PC-3 (cell line): Measurements from ENCODE around the gene SH3PXD2B. TPM values are rescaled to one million over a fixed set of nuclear protein-coding genes. Genes with fewer than 3 reads are reported as not detected.

ENCODE experiments used
- ATAC-seq: fragments of 200-7000 bp; cut with Tn5 transposase; 2 replicates; pipeline ENCODE4 v1.9.1; 2020; ENCODE audit warnings: mild to moderate bottlenecking, moderate library complexity
- BruUV-seq: library from RNA; stranded (reverse); fragments of 400-500 nt; replicated peaks from 2 replicates; lab custom pipeline; 2021; lab: Mats Ljungman, UMichigan
- CTCF ChIA-PET: fragments of 300-600 bp; sonication (Branson Sonifier 250); formaldehyde crosslinking; loops from one replicate; lab custom pipeline; 2022; ENCODE audit warnings: antibody characterized with exemption; lab: Charles Lee
- POLR2A ChIA-PET: fragments of 300-600 bp; sonication (Branson Sonifier 250); formaldehyde crosslinking; loops from one replicate; lab custom pipeline; 2022; ENCODE audit warnings: antibody characterized with exemption; ENCODE audit not compliant: unreplicated experiment; lab: Charles Lee
- DNase-seq: peaks from one replicate; pipeline ENCODE4 v3.0.0-alpha.2; 2015
- H2AFZ ChIP-seq: fragments of 300-600 bp; sonication (generic); 2 replicates; pipeline ENCODE4 v1.6.0; 2016; ENCODE audit warnings: antibody characterized with exemption, low read length
- H3F3A ChIP-seq: fragments of 300-600 bp; sonication (generic); one replicate; pipeline ENCODE4 v1.6.0; 2017; ENCODE audit warnings: antibody characterized with exemption, low read length, control low read depth, mild to moderate bottlenecking; ENCODE audit not compliant: unreplicated experiment
- H3K27ac ChIP-seq: fragments of 300-600 bp; sonication (generic); 2 replicates; pipeline ENCODE4 v1.5.1; 2016; ENCODE audit warnings: mild to moderate bottlenecking, low read length
- H3K27me3 ChIP-seq: fragments of 300-600 bp; sonication (generic); 2 replicates; pipeline ENCODE4 v1.6.1; 2016; ENCODE audit warnings: low read length, mixed read lengths
- H3K36me3 ChIP-seq: fragments of 300-600 bp; sonication (generic); 2 replicates; pipeline ENCODE4 v1.6.1; 2016; ENCODE audit warnings: low read depth, mixed run types, low read length, mixed read lengths
- H3K4me1 ChIP-seq: fragments of 300-600 bp; sonication (generic); 2 replicates; pipeline ENCODE4 v1.5.1; 2016; ENCODE audit warnings: low read length; ENCODE audit not compliant: insufficient read depth
- H3K4me2 ChIP-seq: fragments of 300-600 bp; sonication (generic); 2 replicates; pipeline ENCODE4 v1.6.0; 2016; ENCODE audit warnings: low read length
- H3K4me3 ChIP-seq: fragments of 300-600 bp; sonication (generic); 2 replicates; pipeline ENCODE4 v1.5.1; 2016; ENCODE audit warnings: mild to moderate bottlenecking, low read length, mixed read lengths
- H3K79me2 ChIP-seq: fragments of 300-600 bp; sonication (generic); 2 replicates; pipeline ENCODE4 v1.6.1; 2017; ENCODE audit warnings: low read length, mixed read lengths
- H3K9ac ChIP-seq: fragments of 300-600 bp; sonication (generic); 2 replicates; pipeline ENCODE4 v1.6.0; 2016; ENCODE audit warnings: mild to moderate bottlenecking, low read length
- H3K9me2 ChIP-seq: fragments of 300-600 bp; sonication (generic); replicated peaks from 2 replicates; pipeline ENCODE4 v1.6.1; 2016; ENCODE audit warnings: mixed run types, low read length, mixed read lengths
- H3K9me3 ChIP-seq: fragments of 300-600 bp; sonication (generic); 2 replicates; pipeline ENCODE4 v1.6.1; 2016; ENCODE audit warnings: low read length, mixed read lengths
- H4K20me1 ChIP-seq: fragments of 300-600 bp; sonication (generic); 2 replicates; pipeline ENCODE4 v1.6.1; 2016; ENCODE audit warnings: low read length, mixed read lengths
- EZH2 ChIP-seq: fragments of 300-600 bp; sonication (generic); IDR thresholded peaks from one replicate; pipeline ENCODE4 v1.6.1; 2017; ENCODE audit warnings: antibody characterized with exemption, mild to moderate bottlenecking, low read length; ENCODE audit not compliant: unreplicated experiment
- EZH2phosphoT487 ChIP-seq: fragments of 300-600 bp; sonication (generic); IDR thresholded peaks from 2 replicates; pipeline ENCODE4 v1.6.1; 2018; ENCODE audit warnings: mild to moderate bottlenecking, antibody characterized with exemption, low read length, borderline replicate concordance
- intact Hi-C: fragments of 100-400 bp; cut with micrococcal nuclease; formaldehyde crosslinking; loops from 2 replicates; pipeline ENCODE4 v1.9.0; 2023
- total RNA-seq: library from RNA; depleted of rRNA; stranded (reverse); fragments of >200 nt; gene quantifications from 2 replicates; pipeline ENCODE4 v1.2.3, GENCODE V29; 2014
- TF ChIP-seq, protein P1 (sequence below): fragments of 300-600 bp; sonication (generic); conservative IDR thresholded peaks from 2 replicates; pipeline ENCODE4 v1.5.1; 2017; ENCODE audit warnings: antibody characterized with exemption, low read depth, mild to moderate bottlenecking, low read length

The SH3PXD2B gene
- total RNA-seq, 1 experiment from 2014 or later = 9.8 TPM

DNA sequence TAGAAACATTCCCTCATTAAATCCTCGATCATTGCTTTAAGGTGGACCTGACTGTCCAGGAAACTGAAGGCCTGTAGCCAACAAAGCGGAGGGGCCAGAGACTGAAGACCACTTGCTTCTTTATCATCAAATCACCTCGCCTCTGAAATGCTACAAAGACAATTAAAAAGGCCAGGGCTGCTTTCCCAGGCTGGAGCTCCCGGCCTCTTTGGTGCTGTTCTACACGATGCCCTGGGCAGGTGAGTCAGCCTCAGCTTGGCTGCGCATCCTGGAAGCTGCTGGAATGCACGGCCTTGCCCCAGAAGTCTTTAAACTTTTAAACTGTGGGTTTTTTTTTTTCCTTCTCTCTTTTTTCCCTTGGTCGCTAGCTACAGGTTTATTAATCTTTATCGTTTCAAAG is 46.5 kb downstream of the SH3PXD2B start:
- no TSS peak for BruUV-seq
- H3K4me2 ChIP-seq = peak overlapping the region; percentile 43
- H3K9me3 ChIP-seq = no peaks in the 10 kb centered on the region
- intact Hi-C loops = no loop called here
- peak; percentile 88 for ATAC-seq
- CTCF ChIA-PET = interaction anchor here (0.5 to 0.7 kb wide), 4 partner anchors 54 to 633 kb away, joined by 3 to 7 read pairs (median 4); no protein-coding TSS in a partner anchor
- peak overlapping the region; percentile 29; the same call in 1 of the 2 replicates for H2AFZ ChIP-seq
- H3K36me3 ChIP-seq = no peaks in the 10 kb centered on the region
- no peak overlapping the region for H3K4me3 ChIP-seq
- H3K4me1 ChIP-seq = peaks cover 53% of the 10 kb centered on the region
- no peaks in the 10 kb centered on the region for H3K79me2 ChIP-seq
- DNase-seq = peak; percentile 89
- peak overlapping the region; percentile 60 for H3K9ac ChIP-seq
- H3K27ac ChIP-seq = peak overlapping the region; percentile 85
- TF ChIP-seq, protein P1, sequence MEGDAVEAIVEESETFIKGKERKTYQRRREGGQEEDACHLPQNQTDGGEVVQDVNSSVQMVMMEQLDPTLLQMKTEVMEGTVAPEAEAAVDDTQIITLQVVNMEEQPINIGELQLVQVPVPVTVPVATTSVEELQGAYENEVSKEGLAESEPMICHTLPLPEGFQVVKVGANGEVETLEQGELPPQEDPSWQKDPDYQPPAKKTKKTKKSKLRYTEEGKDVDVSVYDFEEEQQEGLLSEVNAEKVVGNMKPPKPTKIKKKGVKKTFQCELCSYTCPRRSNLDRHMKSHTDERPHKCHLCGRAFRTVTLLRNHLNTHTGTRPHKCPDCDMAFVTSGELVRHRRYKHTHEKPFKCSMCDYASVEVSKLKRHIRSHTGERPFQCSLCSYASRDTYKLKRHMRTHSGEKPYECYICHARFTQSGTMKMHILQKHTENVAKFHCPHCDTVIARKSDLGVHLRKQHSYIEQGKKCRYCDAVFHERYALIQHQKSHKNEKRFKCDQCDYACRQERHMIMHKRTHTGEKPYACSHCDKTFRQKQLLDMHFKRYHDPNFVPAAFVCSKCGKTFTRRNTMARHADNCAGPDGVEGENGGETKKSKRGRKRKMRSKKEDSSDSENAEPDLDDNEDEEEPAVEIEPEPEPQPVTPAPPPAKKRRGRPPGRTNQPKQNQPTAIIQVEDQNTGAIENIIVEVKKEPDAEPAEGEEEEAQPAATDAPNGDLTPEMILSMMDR = no peak
- TF ChIP-seq EZH2phosphoT487 (no peak), EZH2 (no peak)
- no peaks in the 10 kb centered on the region for H4K20me1 ChIP-seq
- H3K27me3 ChIP-seq = no peaks in the 10 kb centered on the region
- H3K9me2 ChIP-seq = no peaks in the 10 kb centered on the region
- no peaks in the 10 kb centered on the region for H3F3A ChIP-seq
- POLR2A ChIA-PET = interaction anchor here (0.6 to 0.8 kb wide), 2 partner anchors 25 to 45 kb away, joined by 3 to 4 read pairs; no protein-coding TSS in a partner anchor

DNA sequence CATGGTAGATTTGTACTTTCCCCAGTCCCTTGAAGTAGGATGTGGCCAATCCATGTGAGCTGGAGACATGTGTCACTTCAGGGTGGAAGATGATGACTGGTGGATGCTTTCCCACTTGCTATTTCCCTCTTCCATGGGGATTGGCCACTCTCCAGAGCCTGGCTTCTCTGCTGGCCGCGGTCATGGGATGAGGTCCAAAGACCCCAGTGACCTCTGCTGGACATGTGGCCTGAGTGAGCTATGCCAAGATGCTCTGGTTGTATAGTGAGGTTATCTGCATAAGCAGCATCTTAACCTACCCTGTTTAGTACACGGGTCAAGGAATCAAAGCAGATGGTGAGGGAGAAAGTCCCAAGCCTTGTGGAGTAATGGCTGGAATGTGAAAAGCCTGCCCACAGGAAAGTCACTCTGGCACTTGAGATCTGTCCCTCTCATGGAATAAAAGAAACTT is 47.1 kb downstream of the SH3PXD2B start:
- ChIA-PET CTCF (interaction anchor here (0.5 to 0.7 kb wide), 4 partner anchors 55 to 634 kb away, joined by 3 to 7 read pairs (median 4); no protein-coding TSS in a partner anchor), POLR2A (interaction anchor here (0.6 kb wide), 1 partner anchor 46 kb away, joined by 3 read pairs; no protein-coding TSS in a partner anchor)
- Histone ChIP-seq H3K27me3 (no peaks in the 10 kb centered on the region), H3K4me3 (no peak overlapping the region), H3K9me3 (no peaks in the 10 kb centered on the region), H3K36me3 (no peaks in the 10 kb centered on the region), H4K20me1 (no peaks in the 10 kb centered on the region), H3K9ac (peak overlapping the region; percentile 25; the same call in 1 of the 2 replicates), H3K27ac (peak overlapping the region; percentile 85), H2AFZ (0 out of 2 replicates have a peak overlapping the region, but pooled peaks have one; percentile 29), H3F3A (no peaks in the 10 kb centered on the region), H3K79me2 (no peaks in the 10 kb centered on the region), H3K4me1 (peaks cover 47% of the 10 kb centered on the region), H3K9me2 (no peaks in the 10 kb centered on the region), H3K4me2 (peak overlapping the region; percentile 43; the same call in 1 of the 2 replicates)
- ATAC-seq (peak; percentile 2; the same call in 1 of the 2 replicates), DNase-seq (no peak)
- no peak for TF ChIP-seq EZH2phosphoT487
- TF ChIP-seq EZH2 = no peak
- TF ChIP-seq, protein P1 = no peak
- no TSS peak for BruUV-seq
- intact Hi-C loops = no loop called here
